ENCODE measurements around the gene POR. TPM values are rescaled to one million over a fixed set of nuclear protein-coding genes. Genes with fewer than 3 reads are reported as not detected.

The POR gene
- polyA plus RNA-seq, 1 donor from 2014 or later, result 61.2 TPM

DNA sequence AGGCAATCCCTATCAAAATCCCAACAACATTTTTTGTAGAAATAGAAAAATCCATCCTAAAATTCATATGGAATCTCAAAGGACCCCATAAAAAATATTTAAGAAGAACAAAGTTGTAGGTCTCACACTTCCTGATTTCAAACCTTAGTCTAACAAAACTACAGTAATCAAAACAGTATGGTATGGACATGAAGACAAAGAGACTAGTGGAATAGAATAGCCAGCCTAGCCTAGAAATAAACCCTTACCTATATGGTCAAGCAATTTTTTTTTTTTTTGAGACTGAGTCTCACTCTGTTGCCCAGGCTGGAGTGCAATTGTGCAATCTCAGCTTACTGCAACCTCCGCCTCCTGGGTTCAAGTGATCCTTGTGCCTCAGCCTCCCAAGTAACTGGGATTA, 83.1 kb downstream of the POR start:
- Histone ChIP-seq H3K4me2 (ENCODE audit: low read length) (no peak overlapping the region), H3K9me2 (ENCODE audit: insufficient read depth, low read length) (no peaks in the 10 kb centered on the region), H3K9ac (ENCODE audit: low read length) (no peak overlapping the region), H2AFZ (ENCODE audit: low read depth, low read length) (no peak overlapping the region), H3K79me2 (replicated peaks; ENCODE audit: insufficient read depth, low read length) (no peaks in the 10 kb centered on the region), H3K4me3 (ENCODE audit: low read length) (no peak overlapping the region), H4K20me1 (ENCODE audit: insufficient read depth) (no peaks in the 10 kb centered on the region), H3K27ac (ENCODE audit: low read length) (no peak overlapping the region), H3F3A (ENCODE audit: insufficient read depth, low read length, poor library complexity, severe bottlenecking) (no peaks in the 10 kb centered on the region), H3K36me3 (ENCODE audit: insufficient read depth, low read length) (peaks cover 6% of the 10 kb centered on the region), H3K9me3 (ENCODE audit: low read length) (no peaks in the 10 kb centered on the region), H3K27me3 (ENCODE audit: insufficient read depth, low read depth, low read length) (no peaks in the 10 kb centered on the region)
- TF ChIP-seq EZH2 (IDR thresholded peaks at IDR 0.05; ENCODE audit: borderline replicate concordance, insufficient read depth, low read length, poor library complexity, severe bottlenecking) (no peak), TAF1 (IDR thresholded peaks at IDR 0.05; ENCODE audit: low read depth) (no peak), SMC3 (conservative IDR thresholded peaks at IDR 0.05; ENCODE audit: poor library complexity) (no peak), MXI1 (conservative IDR thresholded peaks at IDR 0.05; ENCODE audit: poor library complexity, severe bottlenecking) (no peak), POLR2AphosphoS5 (IDR thresholded peaks at IDR 0.05) (no peak), EP300 (conservative IDR thresholded peaks at IDR 0.05; ENCODE audit: poor library complexity, severe bottlenecking) (no peak)
- TF ChIP-seq, protein P1, sequence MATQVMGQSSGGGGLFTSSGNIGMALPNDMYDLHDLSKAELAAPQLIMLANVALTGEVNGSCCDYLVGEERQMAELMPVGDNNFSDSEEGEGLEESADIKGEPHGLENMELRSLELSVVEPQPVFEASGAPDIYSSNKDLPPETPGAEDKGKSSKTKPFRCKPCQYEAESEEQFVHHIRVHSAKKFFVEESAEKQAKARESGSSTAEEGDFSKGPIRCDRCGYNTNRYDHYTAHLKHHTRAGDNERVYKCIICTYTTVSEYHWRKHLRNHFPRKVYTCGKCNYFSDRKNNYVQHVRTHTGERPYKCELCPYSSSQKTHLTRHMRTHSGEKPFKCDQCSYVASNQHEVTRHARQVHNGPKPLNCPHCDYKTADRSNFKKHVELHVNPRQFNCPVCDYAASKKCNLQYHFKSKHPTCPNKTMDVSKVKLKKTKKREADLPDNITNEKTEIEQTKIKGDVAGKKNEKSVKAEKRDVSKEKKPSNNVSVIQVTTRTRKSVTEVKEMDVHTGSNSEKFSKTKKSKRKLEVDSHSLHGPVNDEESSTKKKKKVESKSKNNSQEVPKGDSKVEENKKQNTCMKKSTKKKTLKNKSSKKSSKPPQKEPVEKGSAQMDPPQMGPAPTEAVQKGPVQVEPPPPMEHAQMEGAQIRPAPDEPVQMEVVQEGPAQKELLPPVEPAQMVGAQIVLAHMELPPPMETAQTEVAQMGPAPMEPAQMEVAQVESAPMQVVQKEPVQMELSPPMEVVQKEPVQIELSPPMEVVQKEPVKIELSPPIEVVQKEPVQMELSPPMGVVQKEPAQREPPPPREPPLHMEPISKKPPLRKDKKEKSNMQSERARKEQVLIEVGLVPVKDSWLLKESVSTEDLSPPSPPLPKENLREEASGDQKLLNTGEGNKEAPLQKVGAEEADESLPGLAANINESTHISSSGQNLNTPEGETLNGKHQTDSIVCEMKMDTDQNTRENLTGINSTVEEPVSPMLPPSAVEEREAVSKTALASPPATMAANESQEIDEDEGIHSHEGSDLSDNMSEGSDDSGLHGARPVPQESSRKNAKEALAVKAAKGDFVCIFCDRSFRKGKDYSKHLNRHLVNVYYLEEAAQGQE (IDR thresholded peaks at IDR 0.05; ENCODE audit: borderline replicate concordance), result no peak

DNA sequence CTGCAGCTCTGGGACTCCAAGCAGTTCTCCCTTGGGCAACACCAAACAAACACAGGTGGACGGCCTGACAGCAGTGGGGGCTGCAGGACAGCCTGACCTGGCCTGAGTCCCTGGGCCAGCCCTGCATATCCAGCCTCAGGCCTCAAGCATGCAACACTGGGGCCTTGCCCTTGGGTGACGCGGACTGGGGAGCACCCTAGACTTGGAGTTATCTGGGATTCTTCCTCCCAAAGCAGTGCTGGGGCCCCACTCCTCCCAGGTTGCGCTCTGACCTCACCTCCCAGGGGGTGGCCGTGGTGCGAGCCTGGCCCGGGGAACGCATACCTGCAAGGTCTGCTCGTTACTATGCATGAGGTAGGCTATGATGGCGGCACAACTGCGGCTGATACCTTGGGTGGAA, 85.6 kb downstream of the POR start:
- H3K79me2 ChIP-seq (replicated peaks; ENCODE audit: insufficient read depth, low read length), result no peaks in the 10 kb centered on the region
- no peak overlapping the region for H3K27ac ChIP-seq (ENCODE audit: low read length)
- TF ChIP-seq SMC3 (conservative IDR thresholded peaks at IDR 0.05; ENCODE audit: poor library complexity), result no peak
- no peak for TF ChIP-seq RAD21 (conservative IDR thresholded peaks at IDR 0.05)
- TF ChIP-seq MXI1 (conservative IDR thresholded peaks at IDR 0.05; ENCODE audit: poor library complexity, severe bottlenecking), result no peak
- TF ChIP-seq, protein P2, sequence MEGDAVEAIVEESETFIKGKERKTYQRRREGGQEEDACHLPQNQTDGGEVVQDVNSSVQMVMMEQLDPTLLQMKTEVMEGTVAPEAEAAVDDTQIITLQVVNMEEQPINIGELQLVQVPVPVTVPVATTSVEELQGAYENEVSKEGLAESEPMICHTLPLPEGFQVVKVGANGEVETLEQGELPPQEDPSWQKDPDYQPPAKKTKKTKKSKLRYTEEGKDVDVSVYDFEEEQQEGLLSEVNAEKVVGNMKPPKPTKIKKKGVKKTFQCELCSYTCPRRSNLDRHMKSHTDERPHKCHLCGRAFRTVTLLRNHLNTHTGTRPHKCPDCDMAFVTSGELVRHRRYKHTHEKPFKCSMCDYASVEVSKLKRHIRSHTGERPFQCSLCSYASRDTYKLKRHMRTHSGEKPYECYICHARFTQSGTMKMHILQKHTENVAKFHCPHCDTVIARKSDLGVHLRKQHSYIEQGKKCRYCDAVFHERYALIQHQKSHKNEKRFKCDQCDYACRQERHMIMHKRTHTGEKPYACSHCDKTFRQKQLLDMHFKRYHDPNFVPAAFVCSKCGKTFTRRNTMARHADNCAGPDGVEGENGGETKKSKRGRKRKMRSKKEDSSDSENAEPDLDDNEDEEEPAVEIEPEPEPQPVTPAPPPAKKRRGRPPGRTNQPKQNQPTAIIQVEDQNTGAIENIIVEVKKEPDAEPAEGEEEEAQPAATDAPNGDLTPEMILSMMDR (IDR thresholded peaks at IDR 0.05; ENCODE audit: poor library complexity, severe bottlenecking), result no peak
- no peak for TF ChIP-seq EP300 (conservative IDR thresholded peaks at IDR 0.05; ENCODE audit: poor library complexity, severe bottlenecking)
- TF ChIP-seq, protein P1 (IDR thresholded peaks at IDR 0.05; ENCODE audit: borderline replicate concordance), result no peak
- no peak for TF ChIP-seq POLR2AphosphoS5 (IDR thresholded peaks at IDR 0.05)
- TF ChIP-seq TAF1 (IDR thresholded peaks at IDR 0.05; ENCODE audit: low read depth), result no peak
- TF ChIP-seq EZH2 (IDR thresholded peaks at IDR 0.05; ENCODE audit: borderline replicate concordance, insufficient read depth, low read length, poor library complexity, severe bottlenecking), result no peak
- H3K4me3 ChIP-seq (ENCODE audit: low read length), result no peak overlapping the region
- no peak overlapping the region for H3K4me2 ChIP-seq (ENCODE audit: low read length)
- no peaks in the 10 kb centered on the region for H3K9me2 ChIP-seq (ENCODE audit: insufficient read depth, low read length)
- no peak overlapping the region for H2AFZ ChIP-seq (ENCODE audit: low read depth, low read length)
- no peaks in the 10 kb centered on the region for H4K20me1 ChIP-seq (ENCODE audit: insufficient read depth)
- peaks cover 6% of the 10 kb centered on the region for H3K36me3 ChIP-seq (ENCODE audit: insufficient read depth, low read length)
- no peak overlapping the region for H3K9ac ChIP-seq (ENCODE audit: low read length)
- H3K9me3 ChIP-seq (ENCODE audit: low read length), result no peaks in the 10 kb centered on the region
- H3K27me3 ChIP-seq (ENCODE audit: insufficient read depth, low read depth, low read length), result no peaks in the 10 kb centered on the region
- H3F3A ChIP-seq (ENCODE audit: insufficient read depth, low read length, poor library complexity, severe bottlenecking), result no peaks in the 10 kb centered on the region

All from neural cell (in vitro differentiated cells).